DMS 273 (cell line): ENCODE results near the gene TTLL10.

Experiments used
- DNase-seq: peaks from one replicate; lab custom pipeline; 2025; ENCODE audit not compliant: unreplicated experiment; lab: John Stamatoyannopoulos, UW

TTLL10 gene

GRCh38 chr1:1157426-1157913 is 16.2 kb upstream of the TTLL10 start:
- no peak for DNase-seq

- DNase-seq: no peak
These were observed 15.6 kb upstream of the TTLL10 start for GRCh38 chr1:1157914-1158710.

GRCh38 chr1:1160281-1160930 is 13.3 kb upstream of the TTLL10 start:
- DNase-seq: no peak

GRCh38 chr1:1161078-1161682 is 12.5 kb upstream of the TTLL10 start:
- no peak for DNase-seq

- DNase-seq: no peak
These were observed 12.0 kb upstream of the TTLL10 start for GRCh38 chr1:1161683-1162079.

- DNase-seq: peak; percentile 50
These were observed 10.8 kb upstream of the TTLL10 start for GRCh38 chr1:1162597-1163537.

- DNase-seq: no peak
These were observed 10.1 kb upstream of the TTLL10 start for GRCh38 chr1:1163538-1164070.

- no peak for DNase-seq
These were observed 9.3 kb upstream of the TTLL10 start for GRCh38 chr1:1164361-1164700.

- DNase-seq: no peak
These were observed 8.8 kb upstream of the TTLL10 start for GRCh38 chr1:1164701-1165451.

- no peak for DNase-seq
These were observed 8.2 kb upstream of the TTLL10 start for GRCh38 chr1:1165485-1165884.

- DNase-seq: no peak
These were observed 7.7 kb upstream of the TTLL10 start for GRCh38 chr1:1165900-1166421.

GRCh38 chr1:1166642-1167397 is 6.9 kb upstream of the TTLL10 start:
- no peak for DNase-seq

- DNase-seq: no peak
These were observed 6.3 kb upstream of the TTLL10 start for GRCh38 chr1:1167398-1167821.

GRCh38 chr1:1167841-1168450 is 5.7 kb upstream of the TTLL10 start:
- no peak for DNase-seq

GRCh38 chr1:1168451-1169411 is 4.9 kb upstream of the TTLL10 start:
- DNase-seq: peak; percentile 60

- no peak for DNase-seq
These were observed 4.1 kb upstream of the TTLL10 start for GRCh38 chr1:1169429-1170214.
